Measurements from ENCODE around the gene ITGB4.

ITGB4 gene

DNA sequence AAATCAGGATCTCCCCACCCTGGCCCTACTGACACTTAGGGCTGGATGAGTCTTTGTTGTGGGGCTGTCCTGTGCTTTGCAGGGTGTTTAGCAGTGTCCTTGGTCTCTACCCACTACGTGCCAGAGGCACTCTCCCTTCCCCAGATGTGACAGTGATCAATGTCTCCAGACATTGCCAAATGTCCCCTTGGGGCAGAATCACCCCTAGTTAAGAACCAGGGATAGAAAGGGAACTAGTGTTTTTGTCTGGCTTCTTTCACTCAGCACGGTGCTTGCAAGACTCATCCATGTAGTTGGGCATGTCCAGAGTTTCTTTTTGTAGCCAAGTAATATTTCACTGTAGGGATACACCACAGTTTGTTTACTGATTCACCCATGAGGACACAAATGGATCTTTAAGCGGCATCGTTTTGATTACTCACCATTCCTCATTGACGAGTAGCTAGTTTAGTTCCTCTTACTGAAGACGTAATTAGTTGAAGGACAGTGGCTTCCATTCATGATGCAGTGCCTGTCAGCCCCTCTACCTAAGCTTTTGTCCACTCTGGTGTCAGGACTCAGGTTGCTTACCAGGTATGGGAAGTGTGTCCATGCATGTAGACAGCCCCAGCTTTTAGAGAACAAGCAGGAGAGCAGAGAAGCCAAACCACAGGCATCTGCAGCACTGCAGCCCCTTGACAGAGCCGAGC lies 26.0 kb upstream of the ITGB4 start:
- peaks cover 68% of the 10 kb centered on the region for H3K36me3 ChIP-seq (ENCODE audit: low read depth)
- TF ChIP-seq, protein P1, sequence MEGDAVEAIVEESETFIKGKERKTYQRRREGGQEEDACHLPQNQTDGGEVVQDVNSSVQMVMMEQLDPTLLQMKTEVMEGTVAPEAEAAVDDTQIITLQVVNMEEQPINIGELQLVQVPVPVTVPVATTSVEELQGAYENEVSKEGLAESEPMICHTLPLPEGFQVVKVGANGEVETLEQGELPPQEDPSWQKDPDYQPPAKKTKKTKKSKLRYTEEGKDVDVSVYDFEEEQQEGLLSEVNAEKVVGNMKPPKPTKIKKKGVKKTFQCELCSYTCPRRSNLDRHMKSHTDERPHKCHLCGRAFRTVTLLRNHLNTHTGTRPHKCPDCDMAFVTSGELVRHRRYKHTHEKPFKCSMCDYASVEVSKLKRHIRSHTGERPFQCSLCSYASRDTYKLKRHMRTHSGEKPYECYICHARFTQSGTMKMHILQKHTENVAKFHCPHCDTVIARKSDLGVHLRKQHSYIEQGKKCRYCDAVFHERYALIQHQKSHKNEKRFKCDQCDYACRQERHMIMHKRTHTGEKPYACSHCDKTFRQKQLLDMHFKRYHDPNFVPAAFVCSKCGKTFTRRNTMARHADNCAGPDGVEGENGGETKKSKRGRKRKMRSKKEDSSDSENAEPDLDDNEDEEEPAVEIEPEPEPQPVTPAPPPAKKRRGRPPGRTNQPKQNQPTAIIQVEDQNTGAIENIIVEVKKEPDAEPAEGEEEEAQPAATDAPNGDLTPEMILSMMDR (IDR thresholded peaks at IDR 0.05; ENCODE audit: poor library complexity, severe bottlenecking), result no peak
- H3K9me3 ChIP-seq (ENCODE audit: severe bottlenecking), result no peaks in the 10 kb centered on the region
- peaks cover 79% of the 10 kb centered on the region for H3K4me1 ChIP-seq (ENCODE audit: insufficient read depth, poor library complexity, severe bottlenecking)
- H3K27me3 ChIP-seq (ENCODE audit: insufficient read depth, poor library complexity, severe bottlenecking), result no peaks in the 10 kb centered on the region
- ATAC-seq (ENCODE audit: low read depth) (peak; percentile 37), DNase-seq (ENCODE audit: low spot score) (no peak)
- H3K4me3 ChIP-seq (ENCODE audit: severe bottlenecking), result no peak overlapping the region
- H3K27ac ChIP-seq (ENCODE audit: poor library complexity, severe bottlenecking), result peak overlapping the region; percentile 100

DNA sequence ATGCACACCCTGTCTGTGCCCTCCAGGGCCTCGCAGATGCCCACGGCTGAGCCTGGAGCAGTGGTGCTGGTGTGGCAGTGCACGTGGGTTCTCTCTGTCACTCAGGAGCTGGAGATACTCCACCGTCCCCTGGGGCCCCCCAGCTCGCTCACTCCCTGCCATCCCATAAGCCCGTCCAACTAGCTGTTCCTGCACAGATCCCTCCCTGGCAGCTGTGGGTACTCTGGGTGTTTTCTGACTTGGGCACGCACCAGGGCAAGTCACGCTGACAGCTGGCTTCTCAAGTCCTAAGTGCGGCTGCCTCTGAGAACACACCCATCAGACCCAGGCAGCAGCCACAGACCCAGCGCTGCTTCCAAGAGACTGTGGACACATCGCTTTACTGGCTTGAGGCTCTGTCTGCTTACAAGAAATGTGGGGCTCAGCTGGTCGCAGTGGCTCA lies 25.4 kb upstream of the ITGB4 start:
- H3K4me1 ChIP-seq (ENCODE audit: insufficient read depth, poor library complexity, severe bottlenecking), result peaks cover 77% of the 10 kb centered on the region
- H3K4me3 ChIP-seq (ENCODE audit: severe bottlenecking), result no peak overlapping the region
- H3K27me3 ChIP-seq (ENCODE audit: insufficient read depth, poor library complexity, severe bottlenecking), result no peaks in the 10 kb centered on the region
- peak overlapping the region; percentile 100 for H3K27ac ChIP-seq (ENCODE audit: poor library complexity, severe bottlenecking)
- DNase-seq (ENCODE audit: low spot score), result no peak
- H3K9me3 ChIP-seq (ENCODE audit: severe bottlenecking), result no peaks in the 10 kb centered on the region
- TF ChIP-seq, protein P1 (IDR thresholded peaks at IDR 0.05; ENCODE audit: poor library complexity, severe bottlenecking), result no peak
- ATAC-seq (ENCODE audit: low read depth), result no peak; the same call in 2 of the 3 replicates
- H3K36me3 ChIP-seq (ENCODE audit: low read depth), result peaks cover 65% of the 10 kb centered on the region

DNA sequence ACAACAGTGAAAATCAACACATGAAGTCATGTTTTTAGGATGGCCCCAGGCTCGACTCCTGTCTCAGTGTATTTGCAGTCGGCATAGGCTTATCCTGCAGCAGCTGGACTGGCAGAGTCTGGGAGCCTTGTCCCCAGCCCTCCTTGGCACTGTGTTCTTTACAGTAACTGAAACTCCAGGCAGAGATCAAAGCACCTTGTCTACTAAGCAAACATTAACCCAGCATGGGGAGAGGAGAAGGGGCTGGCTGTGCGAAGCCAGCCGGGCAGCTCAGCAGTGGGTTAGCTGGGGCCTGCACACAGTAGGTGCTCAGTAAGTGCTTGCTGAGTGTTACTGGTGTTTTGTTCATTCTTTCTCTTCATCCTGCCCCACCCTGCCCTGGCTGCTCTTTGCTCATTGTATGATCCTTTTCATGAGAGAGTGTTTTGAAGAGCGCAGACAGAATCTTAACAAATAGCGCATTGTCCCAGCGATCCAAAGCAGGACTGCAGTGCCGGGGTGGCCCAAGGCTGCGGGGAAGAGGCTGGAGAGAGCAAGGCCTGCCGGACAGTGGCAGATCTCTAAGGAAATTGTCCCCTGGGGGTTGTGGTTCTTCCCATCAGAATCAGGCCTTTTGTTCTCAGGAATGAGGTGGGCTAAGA lies 23.5 kb upstream of the ITGB4 start:
- Histone ChIP-seq H3K27me3 (ENCODE audit: insufficient read depth, poor library complexity, severe bottlenecking) (no peaks in the 10 kb centered on the region), H3K9me3 (ENCODE audit: severe bottlenecking) (no peaks in the 10 kb centered on the region), H3K4me1 (ENCODE audit: insufficient read depth, poor library complexity, severe bottlenecking) (peaks cover 68% of the 10 kb centered on the region), H3K27ac (ENCODE audit: poor library complexity, severe bottlenecking) (peak overlapping the region; percentile 100), H3K4me3 (ENCODE audit: severe bottlenecking) (no peak overlapping the region), H3K36me3 (ENCODE audit: low read depth) (peaks cover 65% of the 10 kb centered on the region)
- DNase-seq (ENCODE audit: low spot score) (no peak), ATAC-seq (ENCODE audit: low read depth) (no peak)
- TF ChIP-seq, protein P1 (IDR thresholded peaks at IDR 0.05; ENCODE audit: poor library complexity, severe bottlenecking), result no peak

DNA sequence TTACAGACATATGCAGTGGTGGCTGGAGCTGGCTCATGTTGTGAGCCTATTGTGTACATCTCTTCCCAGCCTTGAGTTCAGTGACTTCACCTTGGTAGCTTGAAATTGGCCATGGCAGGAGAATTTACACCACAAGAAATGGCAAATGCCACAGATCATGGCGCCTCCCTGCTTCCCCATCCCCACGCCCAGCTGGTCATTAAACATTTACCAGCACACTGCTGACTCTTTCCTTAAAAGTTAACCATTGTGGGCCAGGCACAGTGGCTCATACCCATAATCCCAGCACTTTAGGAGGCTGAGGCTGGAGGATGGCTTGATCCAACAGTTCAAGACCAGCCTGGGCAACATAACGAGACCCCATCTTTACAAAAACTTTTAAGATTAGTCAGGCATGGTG lies 22.6 kb upstream of the ITGB4 start:
- Histone ChIP-seq H3K27me3 (ENCODE audit: insufficient read depth, poor library complexity, severe bottlenecking) (no peaks in the 10 kb centered on the region), H3K9me3 (ENCODE audit: severe bottlenecking) (no peaks in the 10 kb centered on the region), H3K4me3 (ENCODE audit: severe bottlenecking) (no peak overlapping the region), H3K4me1 (ENCODE audit: insufficient read depth, poor library complexity, severe bottlenecking) (peaks cover 63% of the 10 kb centered on the region), H3K27ac (ENCODE audit: poor library complexity, severe bottlenecking) (peak overlapping the region; percentile 100), H3K36me3 (ENCODE audit: low read depth) (peaks cover 71% of the 10 kb centered on the region)
- ATAC-seq (ENCODE audit: low read depth), result no peak
- DNase-seq (ENCODE audit: low spot score), result no peak
- TF ChIP-seq, protein P1 (IDR thresholded peaks at IDR 0.05; ENCODE audit: poor library complexity, severe bottlenecking), result no peak

GRCh38 chr17:75701288-75701687 lies 20.0 kb upstream of the ITGB4 start:
- H3K27me3 ChIP-seq (ENCODE audit: insufficient read depth, poor library complexity, severe bottlenecking), result no peaks in the 10 kb centered on the region
- ATAC-seq (ENCODE audit: low read depth) (no peak), DNase-seq (ENCODE audit: low spot score) (no peak)
- H3K36me3 ChIP-seq (ENCODE audit: low read depth), result peaks cover 73% of the 10 kb centered on the region
- peaks cover 41% of the 10 kb centered on the region for H3K4me1 ChIP-seq (ENCODE audit: insufficient read depth, poor library complexity, severe bottlenecking)
- peak overlapping the region; percentile 100 for H3K27ac ChIP-seq (ENCODE audit: poor library complexity, severe bottlenecking)
- no peak overlapping the region for H3K4me3 ChIP-seq (ENCODE audit: severe bottlenecking)
- TF ChIP-seq, protein P1 (IDR thresholded peaks at IDR 0.05; ENCODE audit: poor library complexity, severe bottlenecking), result no peak
- no peaks in the 10 kb centered on the region for H3K9me3 ChIP-seq (ENCODE audit: severe bottlenecking)

Data from RWPE2 (cell line).